Activated CD4-positive, alpha-beta T cell treated with anti-CD3 and anti-CD28 coated beads for 4 hours (primary cell): Measurements from ENCODE around the gene FAM234B.
"Not testable (repeated sequence)": the region's sequence is repeated elsewhere in the genome, so short reads cannot be mapped to it uniquely, and the experiment has no call there.

Source experiments
- DNase-seq, 2 donors: peaks; one replicate each; pipeline ENCODE4 v3.0.0-alpha.2; 2020

FAM234B gene

DNA sequence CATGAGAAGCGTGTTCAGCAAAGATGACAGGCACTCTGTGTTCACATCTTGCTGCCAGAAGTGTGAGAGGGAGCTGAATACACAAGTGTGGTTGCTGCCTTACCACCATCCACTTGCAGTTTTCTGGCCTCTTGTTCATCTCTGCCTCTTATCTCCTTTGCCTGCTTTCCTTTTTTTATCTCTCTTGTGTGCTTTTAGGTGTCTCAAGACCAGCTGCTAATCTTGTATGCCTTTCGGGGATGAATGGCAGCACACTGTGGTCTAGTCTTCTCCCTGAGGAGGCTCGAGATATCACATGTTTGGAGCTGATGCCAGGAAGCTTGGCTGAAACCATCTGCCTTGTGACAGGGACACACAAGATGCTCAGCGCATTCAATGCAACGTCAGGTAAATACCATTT, 17.2 kb downstream of the FAM234B start:
- DNase-seq: no peak

GRCh38 chr12:13062669-13063068, 18.5 kb downstream of the FAM234B start:
- no peak for DNase-seq

GRCh38 chr12:13066014-13066413, 21.8 kb downstream of the FAM234B start:
- DNase-seq: no peak

GRCh38 chr12:13066459-13066858, 22.3 kb downstream of the FAM234B start:
- no peak for DNase-seq

GRCh38 chr12:13067322-13067721, 23.1 kb downstream of the FAM234B start:
- no peak for DNase-seq

- no peak for DNase-seq
Measured at GRCh38 chr12:13069380-13069779, 25.2 kb downstream of the FAM234B start.

GRCh38 chr12:13071305-13072280, 27.4 kb downstream of the FAM234B start:
- no peak for DNase-seq

- DNase-seq: no peak
Measured at GRCh38 chr12:13073173-13073572, 29.0 kb downstream of the FAM234B start.

DNA sequence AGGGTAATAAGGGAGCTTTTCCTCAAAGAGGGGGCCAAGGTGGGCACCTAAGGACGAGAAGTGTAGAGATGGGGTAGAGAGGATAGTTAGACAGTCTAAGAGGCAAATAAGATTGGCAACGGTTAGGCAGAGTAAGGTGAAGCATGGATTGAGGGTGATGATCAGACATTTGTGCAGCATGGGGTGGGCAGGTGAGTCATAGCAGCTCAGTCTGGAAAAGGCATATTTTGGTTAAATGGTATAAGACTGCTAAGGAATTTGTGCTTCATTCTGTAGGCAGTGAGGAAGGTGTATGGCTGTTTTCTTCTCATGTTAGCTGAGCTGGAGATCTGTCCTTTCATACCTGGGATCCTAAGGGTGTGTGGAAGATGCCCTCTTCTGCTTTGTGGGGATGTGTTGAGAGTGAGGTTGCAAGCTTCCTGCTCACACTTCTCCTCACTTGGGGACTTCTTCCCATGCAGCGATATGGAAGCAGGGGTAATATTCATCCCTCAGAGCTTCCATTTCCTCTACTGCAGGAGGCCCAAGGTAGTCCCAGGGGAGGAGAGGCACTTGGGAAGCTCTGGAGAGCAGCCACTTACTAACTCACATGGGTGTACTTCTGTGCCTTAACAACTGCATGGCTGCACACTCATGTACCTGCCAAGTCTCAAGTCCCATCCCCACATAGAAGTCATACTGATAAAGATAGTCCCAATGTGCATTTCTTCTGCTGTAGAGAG, 30.4 kb downstream of the FAM234B start:
- DNase-seq: no peak

DNA sequence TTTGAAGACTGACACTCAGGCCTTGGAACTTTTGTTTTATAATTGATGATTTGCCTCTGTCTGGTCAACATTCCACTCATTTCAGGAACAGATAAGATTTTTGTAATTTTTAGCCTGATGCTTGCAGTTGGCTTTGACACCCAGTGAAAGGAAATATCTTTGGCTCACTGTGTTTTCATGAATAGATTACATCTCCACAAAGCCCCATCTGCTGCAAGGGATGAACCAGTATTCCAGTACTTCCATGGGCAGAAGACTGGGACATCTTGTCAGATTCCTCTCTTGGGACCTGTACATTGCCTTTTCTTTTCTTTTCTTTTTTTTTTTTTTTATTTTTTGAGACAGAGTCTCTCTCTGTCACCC, 30.9 kb downstream of the FAM234B start:
- DNase-seq: no peak

DNA sequence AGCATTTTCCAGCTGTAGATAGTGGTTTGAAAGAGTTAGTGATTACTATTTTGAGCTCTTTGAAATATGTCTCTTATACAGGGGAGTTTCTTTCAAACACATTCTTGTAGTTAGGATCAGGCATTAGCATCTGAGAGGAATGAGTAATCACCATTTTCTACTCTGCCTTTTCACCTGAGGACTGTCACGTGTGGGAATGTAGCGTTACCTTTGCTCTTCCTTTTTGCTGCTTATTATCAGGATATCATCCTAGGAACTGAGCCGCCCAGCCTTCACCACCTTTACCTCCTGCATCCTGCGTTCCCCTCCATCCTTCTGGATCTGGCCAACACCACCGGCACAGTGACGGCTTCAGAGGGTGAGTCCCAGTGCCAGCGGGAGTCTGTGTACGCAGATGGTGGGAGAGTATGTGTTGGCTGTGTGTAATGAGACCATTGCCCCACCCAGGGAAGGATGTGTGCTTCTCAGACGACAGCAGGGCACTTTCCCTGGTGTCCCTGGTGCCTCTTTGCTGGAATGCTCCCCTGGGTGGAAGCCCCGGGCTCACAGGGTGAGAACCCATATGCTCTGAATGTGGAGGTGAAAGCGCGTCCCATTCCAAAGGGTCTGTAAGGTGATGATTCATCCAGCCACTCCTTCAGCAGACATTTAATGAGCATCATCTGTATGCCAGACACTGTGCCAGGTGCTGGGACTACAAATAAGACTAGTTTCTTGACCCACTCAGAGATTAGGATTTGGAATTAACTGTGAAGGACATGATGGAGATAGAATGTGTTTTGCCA, 31.8 kb downstream of the FAM234B start:
- no peak for DNase-seq

GRCh38 chr12:13079440-13079906, 35.3 kb downstream of the FAM234B start:
- no peak for DNase-seq

DNA sequence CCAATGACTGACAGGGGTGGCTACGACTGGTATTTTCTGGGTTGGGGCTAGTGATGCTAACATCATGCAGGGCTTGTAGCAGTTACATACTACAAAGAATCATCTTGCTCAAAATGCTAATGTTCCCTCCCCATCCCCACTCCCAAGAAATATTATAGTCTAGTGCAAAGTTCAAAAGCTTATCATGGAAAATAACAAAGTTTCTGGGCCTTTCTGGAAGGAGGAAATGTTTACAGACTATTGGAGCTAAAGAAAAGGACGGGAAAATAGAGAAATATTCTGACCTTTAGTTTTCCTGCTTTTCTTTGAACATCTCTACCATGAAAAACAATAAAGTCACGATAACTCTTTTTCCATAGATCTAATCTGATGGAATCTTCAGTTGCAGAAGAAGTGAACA, 36.1 kb downstream of the FAM234B start:
- DNase-seq: no peak

DNA sequence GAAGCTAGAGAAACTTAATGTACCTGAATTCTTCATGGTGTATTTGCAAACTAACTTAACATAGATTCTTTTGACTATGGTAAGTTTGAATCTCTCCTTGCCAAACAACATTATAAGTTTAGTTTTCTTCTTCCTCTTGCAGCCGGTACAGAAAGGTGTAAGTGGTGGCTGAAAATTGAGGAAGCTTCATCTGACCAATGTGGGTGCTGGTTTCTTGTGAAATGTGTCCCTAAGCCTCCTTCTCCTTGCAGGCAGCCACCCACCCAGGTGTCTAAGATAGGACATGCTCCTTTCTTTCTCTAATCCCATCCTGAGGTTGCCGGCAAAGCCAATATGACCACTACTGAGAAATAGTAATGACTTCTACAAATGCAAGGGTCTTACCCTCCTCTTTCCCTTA, 38.7 kb downstream of the FAM234B start:
- DNase-seq: no peak

- DNase-seq: not testable (repeated sequence)
Measured at GRCh38 chr12:13083638-13084037, 39.5 kb downstream of the FAM234B start.

DNA sequence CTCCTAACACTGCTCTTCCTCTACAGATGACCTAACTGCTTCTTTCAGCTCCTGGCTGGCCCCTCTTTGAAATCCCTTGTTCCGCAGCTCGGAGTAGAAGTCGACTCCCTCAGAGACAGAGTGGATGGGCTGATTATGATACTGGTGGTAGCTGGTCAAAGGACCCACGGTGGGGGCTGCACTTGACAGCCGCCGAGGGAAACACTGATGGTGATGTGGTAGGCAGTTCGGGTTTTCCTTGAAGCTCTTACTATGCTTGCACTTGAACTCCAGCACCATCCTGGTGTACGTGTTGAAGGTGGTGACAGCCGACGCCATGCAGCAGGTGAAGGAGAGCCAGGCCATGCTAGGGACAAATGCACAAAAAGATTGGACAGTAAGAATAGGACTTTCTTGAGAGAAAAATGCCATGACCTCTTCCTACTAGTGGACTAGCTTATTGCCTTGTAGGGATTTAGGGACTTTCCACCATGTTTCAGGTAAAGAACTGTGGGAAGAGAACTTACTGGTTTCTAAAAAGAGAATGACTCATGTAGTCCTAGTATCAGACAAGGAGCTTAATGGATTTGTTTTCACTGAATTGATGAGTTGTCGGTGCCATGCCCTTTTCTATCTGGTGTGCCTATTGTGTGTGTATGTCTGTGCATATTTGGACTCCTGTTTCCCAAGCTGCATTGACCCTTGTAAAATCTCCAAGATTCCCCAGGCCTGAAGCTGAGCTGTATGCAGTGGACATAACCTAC, 40.9 kb downstream of the FAM234B start:
- DNase-seq: no peak

DNA sequence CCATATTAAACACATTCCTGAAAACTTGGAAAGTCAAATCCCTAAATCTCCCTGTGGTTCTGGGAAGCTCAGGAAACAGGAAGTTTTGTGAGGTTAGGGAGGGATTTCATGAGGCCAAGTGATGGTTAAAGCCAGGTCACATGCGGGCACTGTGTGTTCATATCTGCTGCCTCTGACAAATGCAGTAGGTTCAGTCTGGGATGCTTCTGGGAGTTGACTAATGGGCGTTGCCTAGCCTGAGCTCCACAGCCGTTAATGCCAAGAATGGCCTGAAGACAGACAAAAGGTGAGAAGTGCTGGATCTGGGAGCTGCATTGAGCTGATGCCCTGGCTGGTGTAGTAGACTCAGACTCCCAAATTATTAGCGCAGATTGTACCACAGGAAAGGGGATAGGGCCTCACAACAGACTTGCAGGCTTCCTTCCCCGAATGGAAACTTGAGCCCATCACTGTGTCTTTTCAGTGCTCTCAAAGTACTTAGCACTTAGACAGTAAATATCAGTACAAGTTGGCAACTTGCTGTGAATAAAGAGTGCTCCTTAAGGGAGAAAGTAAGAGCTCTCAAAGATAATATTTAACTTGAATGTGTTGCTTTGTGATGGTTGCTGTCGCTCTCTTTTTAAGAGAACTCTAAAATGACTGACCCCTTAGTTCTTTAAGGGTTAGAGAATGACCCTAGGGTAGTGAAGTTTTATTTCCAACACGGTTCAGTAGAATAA, 41.9 kb downstream of the FAM234B start:
- DNase-seq: no peak

GRCh38 chr12:13087766-13088165, 43.6 kb downstream of the FAM234B start:
- DNase-seq: no peak

DNA sequence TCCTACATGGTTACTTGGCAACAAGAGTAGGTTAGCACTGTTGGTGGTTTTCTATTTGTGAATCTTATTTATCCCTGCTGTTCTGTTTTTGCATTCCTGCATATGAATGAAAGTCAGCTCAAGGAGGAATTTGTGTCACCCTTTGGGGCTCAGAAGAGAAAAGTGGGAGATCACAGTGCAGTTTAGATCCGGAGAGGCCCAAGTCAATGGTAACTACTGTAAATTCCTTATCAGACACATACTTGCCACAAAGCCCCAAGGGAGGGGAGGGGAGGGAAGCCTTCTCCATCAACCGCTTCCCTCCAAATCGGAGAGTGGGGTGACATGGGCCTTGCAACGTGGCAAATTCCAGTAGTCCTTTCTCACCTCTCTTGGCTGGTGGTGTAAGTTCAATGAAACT, 44.3 kb downstream of the FAM234B start:
- DNase-seq: no peak

GRCh38 chr12:13090054-13090453, 45.9 kb downstream of the FAM234B start:
- DNase-seq: no peak

- no peak for DNase-seq
Measured at GRCh38 chr12:13091832-13092231, 47.7 kb downstream of the FAM234B start.
